GM12878 (cell line): ENCODE measurements around the gene MASP1.

Source experiments
- FOS ChIP-seq: IDR thresholded peaks from 3 replicates; pipeline ENCODE4 v1.6.1; 2011; ENCODE audit warnings: borderline replicate concordance; ENCODE audit not compliant: insufficient read length; ENCODE audit errors: extremely low read depth
- POLR2A ChIP-seq: IDR thresholded peaks from 2 replicates; pipeline ENCODE4 v1.6.1; 2011; ENCODE audit warnings: low read depth, mild to moderate bottlenecking, low read length

GRCh38 chr3:187213616-187214015 is 77.9 kb downstream of the MASP1 start:
- TF ChIP-seq FOS (no peak), POLR2A (no peak)
